Measurements from ENCODE around the gene TGFBR1. TPM values are rescaled to one million over a fixed set of nuclear protein-coding genes. Genes with fewer than 3 reads are reported as not detected.

TGFBR1 gene
- total RNA-seq, 1 donor from 2014 or later: 87.8 TPM

DNA sequence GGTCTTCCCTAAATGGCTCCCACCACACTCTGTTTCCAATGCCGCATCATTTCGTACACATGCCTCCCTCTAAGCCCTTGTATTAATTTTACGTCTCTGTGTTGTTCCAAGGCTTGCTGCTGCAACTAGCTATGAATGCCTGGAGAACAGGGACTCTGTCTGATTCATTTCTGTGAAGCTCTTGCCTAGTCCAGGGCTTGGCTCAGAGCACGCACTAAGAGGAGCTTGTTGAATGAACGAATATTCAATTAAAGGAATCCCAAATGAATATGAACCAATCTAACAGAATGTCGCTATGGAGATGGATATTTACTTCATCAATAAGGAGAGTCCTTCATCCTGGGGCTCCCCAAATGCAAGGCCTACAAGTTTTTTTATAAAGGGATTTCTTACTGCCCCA, 55.3 kb downstream of the TGFBR1 start:
- DNase-seq (ENCODE audit: low read depth): no peak
- H3K36me3 ChIP-seq (ENCODE audit: control insufficient read depth, insufficient read depth, low read length): no peaks in the 10 kb centered on the region
- TF ChIP-seq, protein P1, sequence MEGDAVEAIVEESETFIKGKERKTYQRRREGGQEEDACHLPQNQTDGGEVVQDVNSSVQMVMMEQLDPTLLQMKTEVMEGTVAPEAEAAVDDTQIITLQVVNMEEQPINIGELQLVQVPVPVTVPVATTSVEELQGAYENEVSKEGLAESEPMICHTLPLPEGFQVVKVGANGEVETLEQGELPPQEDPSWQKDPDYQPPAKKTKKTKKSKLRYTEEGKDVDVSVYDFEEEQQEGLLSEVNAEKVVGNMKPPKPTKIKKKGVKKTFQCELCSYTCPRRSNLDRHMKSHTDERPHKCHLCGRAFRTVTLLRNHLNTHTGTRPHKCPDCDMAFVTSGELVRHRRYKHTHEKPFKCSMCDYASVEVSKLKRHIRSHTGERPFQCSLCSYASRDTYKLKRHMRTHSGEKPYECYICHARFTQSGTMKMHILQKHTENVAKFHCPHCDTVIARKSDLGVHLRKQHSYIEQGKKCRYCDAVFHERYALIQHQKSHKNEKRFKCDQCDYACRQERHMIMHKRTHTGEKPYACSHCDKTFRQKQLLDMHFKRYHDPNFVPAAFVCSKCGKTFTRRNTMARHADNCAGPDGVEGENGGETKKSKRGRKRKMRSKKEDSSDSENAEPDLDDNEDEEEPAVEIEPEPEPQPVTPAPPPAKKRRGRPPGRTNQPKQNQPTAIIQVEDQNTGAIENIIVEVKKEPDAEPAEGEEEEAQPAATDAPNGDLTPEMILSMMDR (IDR thresholded peaks at IDR 0.05; ENCODE audit: insufficient read depth, low read length, poor library complexity, severe bottlenecking): no peak
- H3K27me3 ChIP-seq (ENCODE audit: control insufficient read depth, insufficient read depth, low read length): no peaks in the 10 kb centered on the region
- no peak overlapping the region for H3K4me3 ChIP-seq (ENCODE audit: low read depth, low read length)

GRCh38 chr9:99162759-99163364, 57.9 kb downstream of the TGFBR1 start:
- TF ChIP-seq, protein P1 (IDR thresholded peaks at IDR 0.05; ENCODE audit: insufficient read depth, low read length, poor library complexity, severe bottlenecking): peak; percentile 55
- Histone ChIP-seq H3K27me3 (ENCODE audit: control insufficient read depth, insufficient read depth, low read length) (no peaks in the 10 kb centered on the region), H3K36me3 (ENCODE audit: control insufficient read depth, insufficient read depth, low read length) (no peaks in the 10 kb centered on the region), H3K4me3 (ENCODE audit: low read depth, low read length) (no peak overlapping the region)
- DNase-seq (ENCODE audit: low read depth): no peak

DNA sequence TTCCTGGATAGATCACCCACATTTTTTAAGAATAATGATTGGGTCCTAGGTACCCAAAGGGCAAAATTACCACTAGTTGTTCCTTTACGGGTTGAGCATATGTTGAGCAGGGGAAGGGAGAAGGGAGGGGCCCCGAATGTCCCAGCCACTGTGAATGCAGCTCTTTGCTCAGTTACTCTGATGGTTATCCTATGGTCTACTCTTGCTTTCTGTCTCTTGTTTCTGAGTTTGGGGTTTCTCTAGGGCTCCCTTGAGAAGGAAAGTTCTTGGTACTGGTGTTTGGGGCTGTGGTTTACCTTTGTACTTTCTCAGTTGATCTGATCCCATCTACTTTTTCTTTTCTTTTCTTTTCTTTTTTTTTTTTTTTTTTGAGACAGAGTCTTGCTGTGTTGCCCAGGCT, 61.2 kb downstream of the TGFBR1 start:
- DNase-seq (ENCODE audit: low read depth): no peak
- TF ChIP-seq, protein P1 (IDR thresholded peaks at IDR 0.05; ENCODE audit: insufficient read depth, low read length, poor library complexity, severe bottlenecking): no peak
- Histone ChIP-seq H3K36me3 (ENCODE audit: control insufficient read depth, insufficient read depth, low read length) (no peaks in the 10 kb centered on the region), H3K4me3 (ENCODE audit: low read depth, low read length) (no peak overlapping the region), H3K27me3 (ENCODE audit: control insufficient read depth, insufficient read depth, low read length) (no peaks in the 10 kb centered on the region)

DNA sequence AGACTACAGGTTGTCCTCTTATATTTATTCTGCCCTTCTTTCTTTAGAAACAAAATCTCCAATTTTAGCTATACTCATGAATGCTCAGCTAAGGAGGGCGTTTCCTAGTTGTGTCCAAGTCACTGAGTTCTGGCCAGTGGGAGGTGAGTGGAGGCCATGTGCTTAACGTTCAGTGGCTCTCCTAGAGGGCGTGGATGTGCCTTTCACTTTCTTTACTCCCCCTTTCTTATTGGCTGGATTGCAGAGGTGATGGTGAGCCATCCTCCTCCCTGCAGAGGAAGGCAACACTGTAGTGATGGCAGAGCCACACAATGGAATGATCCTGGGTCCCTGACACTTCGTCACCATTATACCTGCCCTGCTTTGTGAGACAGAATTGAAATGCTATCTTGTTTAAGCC, 62.2 kb downstream of the TGFBR1 start:
- Histone ChIP-seq H3K36me3 (ENCODE audit: control insufficient read depth, insufficient read depth, low read length) (no peaks in the 10 kb centered on the region), H3K4me3 (ENCODE audit: low read depth, low read length) (no peak overlapping the region), H3K27me3 (ENCODE audit: control insufficient read depth, insufficient read depth, low read length) (no peaks in the 10 kb centered on the region)
- TF ChIP-seq, protein P1 (IDR thresholded peaks at IDR 0.05; ENCODE audit: insufficient read depth, low read length, poor library complexity, severe bottlenecking): no peak
- no peak for DNase-seq (ENCODE audit: low read depth)

- no peak for DNase-seq (ENCODE audit: low read depth)
- TF ChIP-seq, protein P1 (IDR thresholded peaks at IDR 0.05; ENCODE audit: insufficient read depth, low read length, poor library complexity, severe bottlenecking): no peak
Measured at GRCh38 chr9:99167694-99168093, 62.8 kb downstream of the TGFBR1 start.

GRCh38 chr9:99169086-99169485, 64.2 kb downstream of the TGFBR1 start:
- no peaks in the 10 kb centered on the region for H3K36me3 ChIP-seq (ENCODE audit: control insufficient read depth, insufficient read depth, low read length)
- no peak overlapping the region for H3K4me3 ChIP-seq (ENCODE audit: low read depth, low read length)
- TF ChIP-seq, protein P1 (IDR thresholded peaks at IDR 0.05; ENCODE audit: insufficient read depth, low read length, poor library complexity, severe bottlenecking): no peak
- H3K27me3 ChIP-seq (ENCODE audit: control insufficient read depth, insufficient read depth, low read length): no peaks in the 10 kb centered on the region
- DNase-seq (ENCODE audit: low read depth): no peak

More at GRCh38 chr9:99167694-99168093, 62.8 kb downstream of the TGFBR1 start:
- Histone ChIP-seq H3K36me3 (ENCODE audit: control insufficient read depth, insufficient read depth, low read length) (no peaks in the 10 kb centered on the region), H3K4me3 (ENCODE audit: low read depth, low read length) (no peak overlapping the region), H3K27me3 (ENCODE audit: control insufficient read depth, insufficient read depth, low read length) (no peaks in the 10 kb centered on the region)
